ENCODE results near the gene EFL1. TPM values are rescaled to one million over a fixed set of nuclear protein-coding genes. Genes with fewer than 3 reads are reported as not detected.

The EFL1 gene
- total and polyA plus RNA-seq, 2 experiments from 2014 or later: 15.4 to 46.4 TPM

DNA sequence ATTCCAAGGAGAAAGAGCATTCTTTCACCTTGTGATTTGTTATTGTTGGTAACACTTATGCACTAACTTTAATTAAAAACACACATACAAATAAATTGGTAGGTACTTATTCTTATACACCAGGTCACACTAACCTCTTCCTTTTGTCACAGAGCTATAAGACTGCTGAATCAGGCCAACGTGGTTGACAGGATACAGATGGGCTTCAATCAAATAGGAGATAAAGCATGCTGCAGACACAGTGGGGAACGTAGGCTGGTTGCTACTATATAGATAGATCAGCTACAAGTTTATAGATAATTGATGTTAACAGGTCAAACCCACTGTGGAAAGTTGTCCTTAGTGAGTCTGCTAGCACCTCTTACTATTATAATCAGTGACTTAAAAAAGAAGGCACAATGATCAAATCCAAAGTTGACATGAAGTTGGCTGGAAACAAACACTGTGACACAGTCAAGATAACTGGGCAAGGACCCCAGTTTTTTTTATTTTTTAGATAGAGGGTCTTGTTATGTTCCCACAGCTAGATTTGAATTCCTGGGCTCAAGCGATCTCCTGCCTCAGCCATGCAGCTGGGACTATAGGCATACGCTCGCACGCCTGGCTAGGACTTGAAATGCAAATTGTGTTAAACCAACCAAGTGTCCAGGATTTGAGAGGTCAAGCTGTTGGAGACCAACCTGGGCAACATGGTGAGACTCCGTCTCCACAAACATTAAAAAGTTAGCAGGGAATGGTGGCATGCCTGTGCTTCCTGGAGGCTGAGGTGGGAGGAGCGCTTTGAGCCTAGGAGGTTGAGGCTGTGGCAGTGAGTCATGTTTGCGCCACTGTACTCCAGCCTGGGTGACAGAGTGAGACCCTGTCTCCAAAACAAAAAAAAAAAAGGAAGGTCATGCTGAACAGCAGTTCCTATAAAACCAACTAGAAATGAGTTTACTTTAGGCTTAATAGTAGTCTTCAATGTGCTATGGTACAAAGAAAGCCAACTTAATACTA, 118.8 kb downstream of the EFL1 start:
- no peaks in the 10 kb centered on the region for H3K27me3 Mint-ChIP-seq (ENCODE audit: insufficient read depth, low read depth, poor library complexity)
- Histone ChIP-seq H3K4me3 (no peak overlapping the region), H3K4me1 (ENCODE audit: insufficient read depth) (no peaks in the 10 kb centered on the region), H3K4me2 (no peak overlapping the region), H3K27ac (ENCODE audit: low read depth) (no peak overlapping the region), H3K27me3 (ENCODE audit: insufficient read depth) (no peaks in the 10 kb centered on the region), H4K20me1 (replicated peaks; ENCODE audit: insufficient read depth) (no peaks in the 10 kb centered on the region), H3F3A (replicated peaks; ENCODE audit: low read depth) (no peaks in the 10 kb centered on the region), H3K36me3 (ENCODE audit: insufficient read depth) (peaks cover 2% of the 10 kb centered on the region; the same call in 1 of the 2 replicates), H3K9me2 (ENCODE audit: insufficient read depth) (no peaks in the 10 kb centered on the region), H3K79me2 (replicated peaks; ENCODE audit: insufficient read depth) (no peaks in the 10 kb centered on the region), H2AFZ (no peak overlapping the region)
- no peak for TF ChIP-seq EZH2 (IDR thresholded peaks at IDR 0.05; ENCODE audit: low read depth, unreplicated experiment)
- TF ChIP-seq CREB1 (CRISPR knock-in tag; IDR thresholded peaks at IDR 0.05; ENCODE audit: low read depth): no peak
- TF ChIP-seq EZH2phosphoT487 (IDR thresholded peaks at IDR 0.05; ENCODE audit: unreplicated experiment): no peak
- no peak for TF ChIP-seq STAT1 (IDR thresholded peaks at IDR 0.05; ENCODE audit: unreplicated experiment)
- no peak overlapping the region for H3K4me3 Mint-ChIP-seq
- no peak for ATAC-seq
- H3K27ac Mint-ChIP-seq: no peak overlapping the region
- H3K4me1 Mint-ChIP-seq: peaks cover 4% of the 10 kb centered on the region; the same call in 2 of the 3 replicates
- H3K9me3 Mint-ChIP-seq: no peaks in the 10 kb centered on the region
- no peak for DNase-seq (ENCODE audit: low spot score)
- H3K36me3 Mint-ChIP-seq (ENCODE audit: low read depth): peaks cover 1% of the 10 kb centered on the region; the same call in 1 of the 3 replicates

DNA sequence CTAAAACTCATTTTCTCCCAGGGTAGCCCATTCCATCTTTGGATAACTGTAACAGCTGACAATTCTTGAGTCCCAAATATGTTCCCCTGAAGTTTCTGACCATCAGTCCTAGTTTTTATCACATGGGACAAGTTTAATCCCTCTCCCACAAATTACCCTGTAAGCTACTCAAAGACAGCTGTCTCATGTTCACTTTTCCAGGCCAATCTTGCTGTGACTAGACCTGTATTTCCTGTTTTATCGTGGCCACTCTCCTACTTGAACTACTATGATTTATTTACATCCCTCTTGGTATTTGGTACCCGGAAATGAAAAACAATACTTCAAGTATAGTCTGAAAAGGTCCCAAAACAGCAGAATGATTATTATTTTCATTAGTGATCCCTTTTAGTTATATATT, 121.6 kb downstream of the EFL1 start:
- Histone ChIP-seq H3K27me3 (ENCODE audit: insufficient read depth) (no peaks in the 10 kb centered on the region), H2AFZ (no peak overlapping the region), H3K4me2 (no peak overlapping the region), H3K36me3 (ENCODE audit: insufficient read depth) (peaks cover 11% of the 10 kb centered on the region), H3K27ac (ENCODE audit: low read depth) (no peak overlapping the region), H3F3A (replicated peaks; ENCODE audit: low read depth) (no peaks in the 10 kb centered on the region; the same call in 1 of the 2 replicates), H3K9me2 (ENCODE audit: insufficient read depth) (no peaks in the 10 kb centered on the region), H3K79me2 (replicated peaks; ENCODE audit: insufficient read depth) (no peaks in the 10 kb centered on the region), H4K20me1 (replicated peaks; ENCODE audit: insufficient read depth) (no peaks in the 10 kb centered on the region), H3K4me1 (ENCODE audit: insufficient read depth) (no peaks in the 10 kb centered on the region), H3K4me3 (no peak overlapping the region)
- DNase-seq (ENCODE audit: low spot score) (no peak), ATAC-seq (no peak)
- no peaks in the 10 kb centered on the region for H3K9me3 Mint-ChIP-seq
- H3K27me3 Mint-ChIP-seq (ENCODE audit: insufficient read depth, low read depth, poor library complexity): no peaks in the 10 kb centered on the region
- peaks cover 7% of the 10 kb centered on the region; the same call in 2 of the 3 replicates for H3K36me3 Mint-ChIP-seq (ENCODE audit: low read depth)
- no peak overlapping the region for H3K27ac Mint-ChIP-seq
- H3K4me1 Mint-ChIP-seq: peaks cover 4% of the 10 kb centered on the region; the same call in 2 of the 3 replicates
- H3K4me3 Mint-ChIP-seq: no peak overlapping the region
- no peak for TF ChIP-seq EZH2 (IDR thresholded peaks at IDR 0.05; ENCODE audit: low read depth, unreplicated experiment)
- TF ChIP-seq, protein P1, sequence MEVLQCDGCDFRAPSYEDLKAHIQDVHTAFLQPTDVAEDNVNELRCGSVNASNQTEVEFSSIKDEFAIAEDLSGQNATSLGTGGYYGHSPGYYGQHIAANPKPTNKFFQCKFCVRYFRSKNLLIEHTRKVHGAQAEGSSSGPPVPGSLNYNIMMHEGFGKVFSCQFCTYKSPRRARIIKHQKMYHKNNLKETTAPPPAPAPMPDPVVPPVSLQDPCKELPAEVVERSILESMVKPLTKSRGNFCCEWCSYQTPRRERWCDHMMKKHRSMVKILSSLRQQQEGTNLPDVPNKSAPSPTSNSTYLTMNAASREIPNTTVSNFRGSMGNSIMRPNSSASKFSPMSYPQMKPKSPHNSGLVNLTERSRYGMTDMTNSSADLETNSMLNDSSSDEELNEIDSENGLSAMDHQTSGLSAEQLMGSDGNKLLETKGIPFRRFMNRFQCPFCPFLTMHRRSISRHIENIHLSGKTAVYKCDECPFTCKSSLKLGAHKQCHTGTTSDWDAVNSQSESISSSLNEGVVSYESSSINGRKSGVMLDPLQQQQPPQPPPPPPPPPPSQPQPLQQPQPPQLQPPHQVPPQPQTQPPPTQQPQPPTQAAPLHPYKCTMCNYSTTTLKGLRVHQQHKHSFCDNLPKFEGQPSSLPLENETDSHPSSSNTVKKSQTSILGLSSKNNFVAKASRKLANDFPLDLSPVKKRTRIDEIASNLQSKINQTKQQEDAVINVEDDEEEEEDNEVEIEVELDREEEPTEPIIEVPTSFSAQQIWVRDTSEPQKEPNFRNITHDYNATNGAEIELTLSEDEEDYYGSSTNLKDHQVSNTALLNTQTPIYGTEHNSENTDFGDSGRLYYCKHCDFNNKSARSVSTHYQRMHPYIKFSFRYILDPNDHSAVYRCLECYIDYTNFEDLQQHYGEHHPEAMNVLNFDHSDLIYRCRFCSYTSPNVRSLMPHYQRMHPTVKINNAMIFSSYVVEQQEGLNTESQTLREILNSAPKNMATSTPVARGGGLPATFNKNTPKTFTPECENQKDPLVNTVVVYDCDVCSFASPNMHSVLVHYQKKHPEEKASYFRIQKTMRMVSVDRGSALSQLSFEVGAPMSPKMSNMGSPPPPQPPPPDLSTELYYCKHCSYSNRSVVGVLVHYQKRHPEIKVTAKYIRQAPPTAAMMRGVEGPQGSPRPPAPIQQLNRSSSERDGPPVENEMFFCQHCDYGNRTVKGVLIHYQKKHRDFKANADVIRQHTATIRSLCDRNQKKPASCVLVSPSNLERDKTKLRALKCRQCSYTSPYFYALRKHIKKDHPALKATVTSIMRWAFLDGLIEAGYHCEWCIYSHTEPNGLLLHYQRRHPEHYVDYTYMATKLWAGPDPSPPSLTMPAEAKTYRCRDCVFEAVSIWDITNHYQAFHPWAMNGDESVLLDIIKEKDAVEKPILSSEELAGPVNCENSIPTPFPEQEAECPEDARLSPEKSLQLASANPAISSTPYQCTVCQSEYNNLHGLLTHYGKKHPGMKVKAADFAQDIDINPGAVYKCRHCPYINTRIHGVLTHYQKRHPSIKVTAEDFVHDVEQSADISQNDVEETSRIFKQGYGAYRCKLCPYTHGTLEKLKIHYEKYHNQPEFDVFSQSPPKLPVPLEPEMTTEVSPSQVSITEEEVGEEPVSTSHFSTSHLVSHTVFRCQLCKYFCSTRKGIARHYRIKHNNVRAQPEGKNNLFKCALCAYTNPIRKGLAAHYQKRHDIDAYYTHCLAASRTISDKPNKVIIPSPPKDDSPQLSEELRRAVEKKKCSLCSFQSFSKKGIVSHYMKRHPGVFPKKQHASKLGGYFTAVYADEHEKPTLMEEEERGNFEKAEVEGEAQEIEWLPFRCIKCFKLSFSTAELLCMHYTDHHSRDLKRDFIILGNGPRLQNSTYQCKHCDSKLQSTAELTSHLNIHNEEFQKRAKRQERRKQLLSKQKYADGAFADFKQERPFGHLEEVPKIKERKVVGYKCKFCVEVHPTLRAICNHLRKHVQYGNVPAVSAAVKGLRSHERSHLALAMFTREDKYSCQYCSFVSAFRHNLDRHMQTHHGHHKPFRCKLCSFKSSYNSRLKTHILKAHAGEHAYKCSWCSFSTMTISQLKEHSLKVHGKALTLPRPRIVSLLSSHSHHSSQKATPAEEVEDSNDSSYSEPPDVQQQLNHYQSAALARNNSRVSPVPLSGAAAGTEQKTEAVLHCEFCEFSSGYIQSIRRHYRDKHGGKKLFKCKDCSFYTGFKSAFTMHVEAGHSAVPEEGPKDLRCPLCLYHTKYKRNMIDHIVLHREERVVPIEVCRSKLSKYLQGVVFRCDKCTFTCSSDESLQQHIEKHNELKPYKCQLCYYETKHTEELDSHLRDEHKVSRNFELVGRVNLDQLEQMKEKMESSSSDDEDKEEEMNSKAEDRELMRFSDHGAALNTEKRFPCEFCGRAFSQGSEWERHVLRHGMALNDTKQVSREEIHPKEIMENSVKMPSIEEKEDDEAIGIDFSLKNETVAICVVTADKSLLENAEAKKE (CRISPR knock-in tag; IDR thresholded peaks at IDR 0.05): no peak
- no peak for TF ChIP-seq ZNF114 (CRISPR knock-in tag; IDR thresholded peaks at IDR 0.05)
- TF ChIP-seq, protein P2, sequence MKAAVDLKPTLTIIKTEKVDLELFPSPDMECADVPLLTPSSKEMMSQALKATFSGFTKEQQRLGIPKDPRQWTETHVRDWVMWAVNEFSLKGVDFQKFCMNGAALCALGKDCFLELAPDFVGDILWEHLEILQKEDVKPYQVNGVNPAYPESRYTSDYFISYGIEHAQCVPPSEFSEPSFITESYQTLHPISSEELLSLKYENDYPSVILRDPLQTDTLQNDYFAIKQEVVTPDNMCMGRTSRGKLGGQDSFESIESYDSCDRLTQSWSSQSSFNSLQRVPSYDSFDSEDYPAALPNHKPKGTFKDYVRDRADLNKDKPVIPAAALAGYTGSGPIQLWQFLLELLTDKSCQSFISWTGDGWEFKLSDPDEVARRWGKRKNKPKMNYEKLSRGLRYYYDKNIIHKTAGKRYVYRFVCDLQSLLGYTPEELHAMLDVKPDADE (IDR thresholded peaks at IDR 0.05): no peak
- TF ChIP-seq NANOG (IDR thresholded peaks at IDR 0.05; ENCODE audit: borderline replicate concordance): no peak
- TF ChIP-seq, protein P3, sequence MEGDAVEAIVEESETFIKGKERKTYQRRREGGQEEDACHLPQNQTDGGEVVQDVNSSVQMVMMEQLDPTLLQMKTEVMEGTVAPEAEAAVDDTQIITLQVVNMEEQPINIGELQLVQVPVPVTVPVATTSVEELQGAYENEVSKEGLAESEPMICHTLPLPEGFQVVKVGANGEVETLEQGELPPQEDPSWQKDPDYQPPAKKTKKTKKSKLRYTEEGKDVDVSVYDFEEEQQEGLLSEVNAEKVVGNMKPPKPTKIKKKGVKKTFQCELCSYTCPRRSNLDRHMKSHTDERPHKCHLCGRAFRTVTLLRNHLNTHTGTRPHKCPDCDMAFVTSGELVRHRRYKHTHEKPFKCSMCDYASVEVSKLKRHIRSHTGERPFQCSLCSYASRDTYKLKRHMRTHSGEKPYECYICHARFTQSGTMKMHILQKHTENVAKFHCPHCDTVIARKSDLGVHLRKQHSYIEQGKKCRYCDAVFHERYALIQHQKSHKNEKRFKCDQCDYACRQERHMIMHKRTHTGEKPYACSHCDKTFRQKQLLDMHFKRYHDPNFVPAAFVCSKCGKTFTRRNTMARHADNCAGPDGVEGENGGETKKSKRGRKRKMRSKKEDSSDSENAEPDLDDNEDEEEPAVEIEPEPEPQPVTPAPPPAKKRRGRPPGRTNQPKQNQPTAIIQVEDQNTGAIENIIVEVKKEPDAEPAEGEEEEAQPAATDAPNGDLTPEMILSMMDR (conservative IDR thresholded peaks at IDR 0.05; ENCODE audit: low read depth in 2 of 2): no peak
- TF ChIP-seq CREB1 (CRISPR knock-in tag; IDR thresholded peaks at IDR 0.05; ENCODE audit: low read depth): no peak

All from GM23338 (cell line).